ENCODE data around the gene ESPNL. TPM values are rescaled to one million over a fixed set of nuclear protein-coding genes. Genes with fewer than 3 reads are reported as not detected.
"Not testable (repeated sequence)": the region's sequence is repeated elsewhere in the genome, so short reads cannot be mapped to it uniquely, and the experiment has no call there.

ESPNL gene
- total and polyA plus RNA-seq, 5 donors from 2014 or later: not detected

GRCh38 chr2:238066718-238067117, 33.4 kb upstream of the ESPNL start:
- not testable (repeated sequence) for H3K4me3 ChIP-seq (ENCODE audit: low read depth, low read length); H3K27me3 Mint-ChIP-seq; H3K9me3 Mint-ChIP-seq; DNase-seq; H3K27ac Mint-ChIP-seq; H3K27me3 ChIP-seq (ENCODE audit: control insufficient read depth, insufficient read depth, low read length); H3K9me3 ChIP-seq (ENCODE audit: control insufficient read depth in 2 of 2, low read length in 2 of 2); H3K27ac ChIP-seq (ENCODE audit: insufficient read depth, low read length, poor library complexity, severe bottlenecking); H3K4me3 Mint-ChIP-seq; ATAC-seq (ENCODE audit: low read depth in 2 of 2)
- peaks cover 31 to 62% (median 47%) of the 10 kb centered on the region in 4 donors for H3K4me1 Mint-ChIP-seq
- H3K36me3 ChIP-seq (ENCODE audit: control insufficient read depth, insufficient read depth, low read length): peaks cover 30% of the 10 kb centered on the region
- peaks cover 35% of the 10 kb centered on the region for H3K4me1 ChIP-seq (ENCODE audit: control insufficient read depth, insufficient read depth, low read length, poor library complexity, severe bottlenecking)
- peaks cover 39% of the 10 kb centered on the region for H3K36me3 Mint-ChIP-seq

GRCh38 chr2:238067939-238068338, 32.2 kb upstream of the ESPNL start:
- H3K27ac ChIP-seq (ENCODE audit: insufficient read depth, low read length, poor library complexity, severe bottlenecking): no peak overlapping the region
- ATAC-seq (ENCODE audit: low read depth in 2 of 2) (no peak), DNase-seq (no peak)
- H3K27me3 ChIP-seq (ENCODE audit: control insufficient read depth, insufficient read depth, low read length): no peaks in the 10 kb centered on the region
- H3K4me1 ChIP-seq (ENCODE audit: control insufficient read depth, insufficient read depth, low read length, poor library complexity, severe bottlenecking): peaks cover 25% of the 10 kb centered on the region
- no peak overlapping the region for H3K4me3 ChIP-seq (ENCODE audit: low read depth, low read length)
- H3K36me3 Mint-ChIP-seq: peaks cover 51% of the 10 kb centered on the region
- peaks cover 31 to 54% (median 46%) of the 10 kb centered on the region in 4 donors for H3K4me1 Mint-ChIP-seq
- peak overlapping the region in 2 of 4 donors; percentile 31 to 43 for H3K4me3 Mint-ChIP-seq
- no peaks in the 10 kb centered on the region for H3K9me3 ChIP-seq (ENCODE audit: control insufficient read depth in 2 of 2, low read length in 2 of 2)
- no peaks in the 10 kb centered on the region for H3K27me3 Mint-ChIP-seq
- peaks cover 0 to 12% (median 2%) of the 10 kb centered on the region in 7 donors for H3K9me3 Mint-ChIP-seq
- H3K36me3 ChIP-seq (ENCODE audit: control insufficient read depth, insufficient read depth, low read length): peaks cover 36% of the 10 kb centered on the region
- H3K27ac Mint-ChIP-seq: no peak overlapping the region

GRCh38 chr2:238069021-238069709, 31.0 kb upstream of the ESPNL start:
- Histone ChIP-seq H3K36me3 (ENCODE audit: control insufficient read depth, insufficient read depth, low read length) (peaks cover 38% of the 10 kb centered on the region), H3K4me1 (ENCODE audit: control insufficient read depth, insufficient read depth, low read length, poor library complexity, severe bottlenecking) (peaks cover 25% of the 10 kb centered on the region), H3K4me3 (ENCODE audit: low read depth, low read length) (no peak overlapping the region), H3K27me3 (ENCODE audit: control insufficient read depth, insufficient read depth, low read length) (no peaks in the 10 kb centered on the region), H3K27ac (ENCODE audit: insufficient read depth, low read length, poor library complexity, severe bottlenecking) (peak overlapping the region; percentile 64), H3K9me3 (ENCODE audit: control insufficient read depth in 2 of 2, low read length in 2 of 2) (no peaks in the 10 kb centered on the region)
- DNase-seq (no peak), ATAC-seq (ENCODE audit: low read depth in 2 of 2) (peak in 1 of 2 donors; percentile 37)
- H3K36me3 Mint-ChIP-seq: peaks cover 58% of the 10 kb centered on the region
- H3K4me1 Mint-ChIP-seq: peaks cover 26 to 49% (median 38%) of the 10 kb centered on the region in 4 donors
- H3K27me3 Mint-ChIP-seq: no peaks in the 10 kb centered on the region
- H3K27ac Mint-ChIP-seq: peak overlapping the region; percentile 76 to 86 (median 85)
- H3K9me3 Mint-ChIP-seq: peaks cover 0 to 14% (median 3%) of the 10 kb centered on the region in 7 donors
- H3K4me3 Mint-ChIP-seq: peak overlapping the region; percentile 42 to 74 (median 58)

GRCh38 chr2:238069877-238070276, 30.3 kb upstream of the ESPNL start:
- H3K4me3 ChIP-seq (ENCODE audit: low read depth, low read length): no peak overlapping the region
- H3K27me3 ChIP-seq (ENCODE audit: control insufficient read depth, insufficient read depth, low read length): no peaks in the 10 kb centered on the region
- DNase-seq (no peak), ATAC-seq (ENCODE audit: low read depth in 2 of 2) (no peak)
- Mint-ChIP-seq H3K9me3 (peaks cover 0 to 14% (median 3%) of the 10 kb centered on the region in 7 donors), H3K27ac (peak overlapping the region; percentile 76 to 86 (median 85)), H3K36me3 (peaks cover 62% of the 10 kb centered on the region), H3K4me1 (peaks cover 28 to 48% (median 36%) of the 10 kb centered on the region in 4 donors), H3K4me3 (peak overlapping the region; percentile 42 to 74 (median 58)), H3K27me3 (no peaks in the 10 kb centered on the region)
- H3K9me3 ChIP-seq (ENCODE audit: control insufficient read depth in 2 of 2, low read length in 2 of 2): no peaks in the 10 kb centered on the region
- peaks cover 25% of the 10 kb centered on the region for H3K4me1 ChIP-seq (ENCODE audit: control insufficient read depth, insufficient read depth, low read length, poor library complexity, severe bottlenecking)
- peaks cover 34% of the 10 kb centered on the region for H3K36me3 ChIP-seq (ENCODE audit: control insufficient read depth, insufficient read depth, low read length)
- peak overlapping the region; percentile 64 for H3K27ac ChIP-seq (ENCODE audit: insufficient read depth, low read length, poor library complexity, severe bottlenecking)

GRCh38 chr2:238075397-238075796, 24.7 kb upstream of the ESPNL start:
- Mint-ChIP-seq H3K27me3 (no peaks in the 10 kb centered on the region), H3K36me3 (peaks cover 59% of the 10 kb centered on the region), H3K4me3 (no peak overlapping the region), H3K27ac (no peak overlapping the region), H3K9me3 (peaks cover 0 to 6% (median 0%) of the 10 kb centered on the region in 7 donors), H3K4me1 (peaks cover 8 to 35% (median 13%) of the 10 kb centered on the region in 4 donors)
- DNase-seq (no peak), ATAC-seq (ENCODE audit: low read depth in 2 of 2) (no peak)
- Histone ChIP-seq H3K36me3 (ENCODE audit: control insufficient read depth, insufficient read depth, low read length) (peaks cover 14% of the 10 kb centered on the region), H3K4me1 (ENCODE audit: control insufficient read depth, insufficient read depth, low read length, poor library complexity, severe bottlenecking) (peaks cover 2% of the 10 kb centered on the region), H3K27me3 (ENCODE audit: control insufficient read depth, insufficient read depth, low read length) (no peaks in the 10 kb centered on the region), H3K9me3 (ENCODE audit: control insufficient read depth in 2 of 2, low read length in 2 of 2) (peaks cover 0 to 4% of the 10 kb centered on the region in 2 experiments), H3K4me3 (ENCODE audit: low read depth, low read length) (no peak overlapping the region), H3K27ac (ENCODE audit: insufficient read depth, low read length, poor library complexity, severe bottlenecking) (no peak overlapping the region)

GRCh38 chr2:238077292-238077691, 22.8 kb upstream of the ESPNL start:
- Histone ChIP-seq H3K27me3 (ENCODE audit: control insufficient read depth, insufficient read depth, low read length) (no peaks in the 10 kb centered on the region), H3K27ac (ENCODE audit: insufficient read depth, low read length, poor library complexity, severe bottlenecking) (no peak overlapping the region), H3K9me3 (ENCODE audit: control insufficient read depth in 2 of 2, low read length in 2 of 2) (peaks cover 0 to 4% of the 10 kb centered on the region in 2 experiments), H3K4me3 (ENCODE audit: low read depth, low read length) (no peak overlapping the region), H3K36me3 (ENCODE audit: control insufficient read depth, insufficient read depth, low read length) (peaks cover 28% of the 10 kb centered on the region), H3K4me1 (ENCODE audit: control insufficient read depth, insufficient read depth, low read length, poor library complexity, severe bottlenecking) (no peaks in the 10 kb centered on the region)
- no peak for ATAC-seq (ENCODE audit: low read depth in 2 of 2)
- Mint-ChIP-seq H3K4me3 (no peak overlapping the region), H3K27ac (no peak overlapping the region), H3K4me1 (peaks cover 0 to 27% (median 9%) of the 10 kb centered on the region in 4 donors), H3K9me3 (peaks cover 0 to 6% (median 0%) of the 10 kb centered on the region in 7 donors), H3K27me3 (no peaks in the 10 kb centered on the region), H3K36me3 (peaks cover 65% of the 10 kb centered on the region)
- DNase-seq: no peak

- DNase-seq (no peak), ATAC-seq (ENCODE audit: low read depth in 2 of 2) (no peak)
- Histone ChIP-seq H3K27ac (ENCODE audit: insufficient read depth, low read length, poor library complexity, severe bottlenecking) (no peak overlapping the region), H3K4me1 (ENCODE audit: control insufficient read depth, insufficient read depth, low read length, poor library complexity, severe bottlenecking) (no peaks in the 10 kb centered on the region), H3K9me3 (ENCODE audit: control insufficient read depth in 2 of 2, low read length in 2 of 2) (peaks cover 0 to 4% of the 10 kb centered on the region in 2 experiments), H3K27me3 (ENCODE audit: control insufficient read depth, insufficient read depth, low read length) (no peaks in the 10 kb centered on the region), H3K4me3 (ENCODE audit: low read depth, low read length) (no peak overlapping the region), H3K36me3 (ENCODE audit: control insufficient read depth, insufficient read depth, low read length) (peaks cover 43% of the 10 kb centered on the region)
- Mint-ChIP-seq H3K4me3 (no peak overlapping the region), H3K4me1 (peaks cover 0 to 20% (median 7%) of the 10 kb centered on the region in 4 donors), H3K9me3 (peaks cover 0 to 2% (median 0%) of the 10 kb centered on the region in 7 donors), H3K27me3 (no peaks in the 10 kb centered on the region), H3K36me3 (peaks cover 53% of the 10 kb centered on the region), H3K27ac (no peak overlapping the region)
Measured at GRCh38 chr2:238079874-238080327, 20.2 kb upstream of the ESPNL start.
